Fibroblast of lung (primary cell): ENCODE measurements around the gene LRCH4. TPM values are rescaled to one million over a fixed set of nuclear protein-coding genes. Genes with fewer than 3 reads are reported as not detected.
A peak's percentile ranks its signal among the peaks of the same experiment; 100 is the strongest.

Experiments used
- DNase-seq, 2 donors: peaks; one replicate each; pipeline versions ENCODE4 v3.0.0 to v3.0.0-alpha.2; 2010; ENCODE audit warnings: low read depth in 2 of 2
- H2AFZ ChIP-seq: 2 replicates; pipeline ENCODE4 v1.5.1; 2012; ENCODE audit warnings: low read length, control low read depth, inconsistent platforms
- H3K27ac ChIP-seq: 2 replicates; pipeline ENCODE4 v1.5.1; 2011; ENCODE audit warnings: low read length, control low read depth; ENCODE audit not compliant: insufficient read depth
- H3K27me3 ChIP-seq: 2 replicates; pipeline ENCODE4 v1.5.1; 2011; ENCODE audit warnings: mild to moderate bottlenecking, low read length; ENCODE audit not compliant: control insufficient read depth, insufficient read depth
- H3K36me3 ChIP-seq: 2 replicates; pipeline ENCODE4 v1.5.1; 2011; ENCODE audit warnings: low read length; ENCODE audit not compliant: control insufficient read depth, insufficient read depth
- H3K4me1 ChIP-seq: 2 replicates; pipeline ENCODE4 v1.5.1; 2011; ENCODE audit warnings: low read length; ENCODE audit not compliant: control insufficient read depth, insufficient read depth; ENCODE audit errors: extremely low read depth
- H3K4me2 ChIP-seq: 2 replicates; pipeline ENCODE4 v1.5.1; 2011; ENCODE audit warnings: low read length, control low read depth; ENCODE audit not compliant: insufficient read depth; ENCODE audit errors: extremely low read depth
- H3K4me3 ChIP-seq, 4 experiments: fragments of 200-600 bp in 1 of 4; sonication (generic) in 1 of 4; replicated peaks in 1 of 4; 2 replicates each; pipeline ENCODE4 v1.5.1; 2011 to 2016; ENCODE audit warnings: low read length in 4 of 4, low read depth in 3 of 4, mild to moderate bottlenecking in 3 of 4, control low read depth in 2 of 4, inconsistent platforms in 1 of 4, mixed read lengths in 1 of 4; ENCODE audit not compliant: insufficient read depth in 1 of 4; ENCODE audit errors: control extremely low read depth in 1 of 4
- H3K79me2 ChIP-seq: 2 replicates; pipeline ENCODE4 v1.5.1; 2012; ENCODE audit warnings: mild to moderate bottlenecking, low read length, inconsistent platforms; ENCODE audit not compliant: control insufficient read depth, insufficient read depth
- H3K9ac ChIP-seq: 2 replicates; pipeline ENCODE4 v1.5.1; 2011; ENCODE audit warnings: mild to moderate bottlenecking, low read length, control low read depth; ENCODE audit not compliant: insufficient read depth
- H3K9me3 ChIP-seq: 2 replicates; pipeline ENCODE4 v1.5.1; 2012; ENCODE audit warnings: low read depth, low read length; ENCODE audit not compliant: control insufficient read depth, insufficient read depth
- H4K20me1 ChIP-seq: 2 replicates; pipeline ENCODE4 v1.5.1; 2011; ENCODE audit warnings: low read length; ENCODE audit not compliant: control insufficient read depth, insufficient read depth; ENCODE audit errors: extremely low read depth
- CTCF ChIP-seq, 2 donors: IDR thresholded peaks in 1 of 2; conservative IDR thresholded peaks in 1 of 2; 1 replicate in 1 of 2; 2 replicates in 1 of 2; pipeline ENCODE4 v1.5.1; 2011 to 2012; ENCODE audit warnings: low read length in 2 of 2, control low read depth in 1 of 2, inconsistent platforms in 1 of 2, low read depth in 1 of 2, mild to moderate bottlenecking in 1 of 2
- EZH2 ChIP-seq: IDR thresholded peaks from 2 replicates; pipeline ENCODE4 v1.5.1; 2012; ENCODE audit warnings: low read length, control low read depth, mild to moderate bottlenecking; ENCODE audit errors: missing control alignments
- polyA plus RNA-seq, 2 donors: library from polyadenylated mRNA; depleted of rRNA in 1 of 2; stranded (reverse) in 1 of 2; unstranded in 1 of 2; fragments of >200 nt; gene quantifications; 2 replicates each; pipeline ENCODE4 v1.2.1, GENCODE V29; 2011 to 2012; ENCODE audit warnings: missing spikeins in 1 of 2
- total RNA-seq: library from RNA; depleted of rRNA; stranded (reverse); fragments of >200 nt; gene quantifications from 2 replicates; pipeline ENCODE4 v1.2.1, GENCODE V29; 2014

The LRCH4 gene
- total and polyA plus RNA-seq, 2 donors (not counting 1 experiment from before 2014, with no cell fraction given), result 7.3 to 11.6 TPM

- Histone ChIP-seq H3K4me3 (peak overlapping the region; percentile 76 to 98 (median 86)), H3K9me3 (no peaks in the 10 kb centered on the region), H4K20me1 (no peaks in the 10 kb centered on the region), H3K27ac (peak overlapping the region; percentile 83), H3K36me3 (peaks cover 24% of the 10 kb centered on the region), H3K4me1 (peaks cover 9% of the 10 kb centered on the region), H3K27me3 (no peaks in the 10 kb centered on the region), H3K79me2 (peaks cover 43% of the 10 kb centered on the region), H3K9ac (peak overlapping the region; percentile 80), H2AFZ (no peak overlapping the region), H3K4me2 (peak overlapping the region; percentile 91)
- DNase-seq, result peak in 1 of 2 donors; percentile 81
- no peak for TF ChIP-seq CTCF (conservative IDR thresholded peaks at IDR 0.05 in 1 of 2, IDR thresholded peaks at IDR 0.05 in 1 of 2; ENCODE audit: low read depth in 1 of 2, low read length in 2 of 2)
- TF ChIP-seq EZH2, result no peak
Measured at GRCh38 chr7:100584054-100584682, 1.8 kb downstream of the LRCH4 start.

GRCh38 chr7:100583132-100584053, 2.5 kb downstream of the LRCH4 start:
- Histone ChIP-seq H3K4me3 (peak overlapping the region; percentile 33 to 92 (median 56)), H4K20me1 (no peaks in the 10 kb centered on the region), H3K79me2 (peaks cover 43% of the 10 kb centered on the region), H3K4me1 (peaks cover 9% of the 10 kb centered on the region), H2AFZ (no peak overlapping the region), H3K9ac (peak overlapping the region; percentile 58), H3K9me3 (no peaks in the 10 kb centered on the region), H3K27me3 (no peaks in the 10 kb centered on the region), H3K36me3 (peaks cover 29% of the 10 kb centered on the region), H3K27ac (peak overlapping the region; percentile 83), H3K4me2 (peak overlapping the region; percentile 83)
- peak; percentile 53 to 72 for DNase-seq
- TF ChIP-seq CTCF (conservative IDR thresholded peaks at IDR 0.05 in 1 of 2, IDR thresholded peaks at IDR 0.05 in 1 of 2; ENCODE audit: low read depth in 1 of 2, low read length in 2 of 2) (no peak), EZH2 (no peak)

- Histone ChIP-seq H4K20me1 (no peaks in the 10 kb centered on the region), H3K9me3 (no peaks in the 10 kb centered on the region), H3K4me2 (no peak overlapping the region), H3K4me3 (peak overlapping the region in 2 of 4 experiments; percentile 11 to 92), H3K27me3 (no peaks in the 10 kb centered on the region), H3K4me1 (peaks cover 9% of the 10 kb centered on the region), H3K79me2 (peaks cover 43% of the 10 kb centered on the region), H2AFZ (no peak overlapping the region), H3K36me3 (peaks cover 33% of the 10 kb centered on the region), H3K27ac (peak overlapping the region; percentile 83), H3K9ac (no peak overlapping the region)
- no peak for DNase-seq
- TF ChIP-seq CTCF (conservative IDR thresholded peaks at IDR 0.05 in 1 of 2, IDR thresholded peaks at IDR 0.05 in 1 of 2; ENCODE audit: low read depth in 1 of 2, low read length in 2 of 2), result no peak
- no peak for TF ChIP-seq EZH2
Measured at GRCh38 chr7:100582650-100583049, 3.3 kb downstream of the LRCH4 start.
